GM12864 (cell line): Measurements from ENCODE around the gene HMX1.

Source experiments
- DNase-seq: peaks from one replicate; pipeline ENCODE4 v3.0.0-alpha.2; 2011; ENCODE audit warnings: low read depth
- H3K4me3 ChIP-seq: 2 replicates; pipeline ENCODE4 v1.5.1; 2011; ENCODE audit warnings: mild to moderate bottlenecking, low read depth, low read length, control low read depth
- CTCF ChIP-seq: IDR thresholded peaks from 2 replicates; pipeline ENCODE4 v1.5.1; 2011; ENCODE audit warnings: low read depth, mild to moderate bottlenecking, moderate library complexity, low read length, control low read depth, inconsistent platforms; ENCODE audit errors: missing control alignments

The HMX1 gene

GRCh38 chr4:8837181-8837841 lies 34.3 kb downstream of the HMX1 start:
- no peak for TF ChIP-seq CTCF
- no peak overlapping the region for H3K4me3 ChIP-seq
- DNase-seq = no peak

- TF ChIP-seq CTCF = no peak
- no peak for DNase-seq
Measured at GRCh38 chr4:8836664-8837171, 34.9 kb downstream of the HMX1 start.

GRCh38 chr4:8835521-8836365 lies 35.9 kb downstream of the HMX1 start:
- no peak overlapping the region for H3K4me3 ChIP-seq
- DNase-seq = no peak
- TF ChIP-seq CTCF = no peak

More at GRCh38 chr4:8836664-8837171, 34.9 kb downstream of the HMX1 start:
- no peak overlapping the region for H3K4me3 ChIP-seq

GRCh38 chr4:8834681-8835220 lies 36.9 kb downstream of the HMX1 start:
- H3K4me3 ChIP-seq = no peak overlapping the region
- no peak for TF ChIP-seq CTCF
- no peak for DNase-seq

- no peak overlapping the region for H3K4me3 ChIP-seq
- DNase-seq = no peak
- TF ChIP-seq CTCF = no peak
Measured at GRCh38 chr4:8832113-8832915, 39.3 kb downstream of the HMX1 start.

GRCh38 chr4:8831221-8832112 lies 40.2 kb downstream of the HMX1 start:
- DNase-seq = no peak
- TF ChIP-seq CTCF = no peak
- H3K4me3 ChIP-seq = no peak overlapping the region
